Erythroblast (primary cell): ENCODE measurements around the gene TTYH2.

Source experiments
- GATA1 ChIP-seq: IDR thresholded peaks from 2 replicates; pipeline ENCODE4 v1.6.1; 2011; ENCODE audit warnings: low read depth, mild to moderate bottlenecking, control low read depth, low read length, moderate library complexity
- POLR2A ChIP-seq: IDR thresholded peaks from 2 replicates; pipeline ENCODE4 v1.6.1; 2011; ENCODE audit warnings: mild to moderate bottlenecking, low read length

- TF ChIP-seq POLR2A: no peak
- no peak for TF ChIP-seq GATA1
Measured at GRCh38 chr17:74289688-74290087, 76.3 kb downstream of the TTYH2 start.
